SJCRH30 (cell line): ENCODE results near the gene ZMPSTE24. TPM values are rescaled to one million over a fixed set of nuclear protein-coding genes. Genes with fewer than 3 reads are reported as not detected.
"Not testable (repeated sequence)": the region's sequence is repeated elsewhere in the genome, so short reads cannot be mapped to it uniquely, and the experiment has no call there.

Source experiments
- DNase-seq, 2 experiments: peaks; one replicate each; pipeline ENCODE4 v3.0.0-alpha.2; 2015 to 2020
- H3K27ac ChIP-seq: fragments of 250-450 bp; sonication (Bioruptor Pico); 2 replicates; pipeline ENCODE4 v1.5.1; 2020; ENCODE audit warnings: mild to moderate bottlenecking, moderate library complexity
- H3K27me3 ChIP-seq: fragments of 250-450 bp; sonication (Bioruptor Pico); 2 replicates; pipeline ENCODE4 v1.5.1; 2020; ENCODE audit warnings: mild to moderate bottlenecking, moderate library complexity
- H3K36me3 ChIP-seq: fragments of 250-450 bp; sonication (Bioruptor Pico); 2 replicates; pipeline ENCODE4 v1.5.1; 2020; ENCODE audit warnings: mild to moderate bottlenecking, moderate library complexity
- H3K4me1 ChIP-seq: fragments of 250-450 bp; sonication (Bioruptor Pico); 2 replicates; pipeline ENCODE4 v1.5.1; 2020; ENCODE audit warnings: mild to moderate bottlenecking, moderate library complexity
- H3K4me3 ChIP-seq: fragments of 250-450 bp; sonication (Bioruptor Pico); 2 replicates; pipeline ENCODE4 v1.5.1; 2020; ENCODE audit warnings: mild to moderate bottlenecking, moderate library complexity
- H3K9me3 ChIP-seq: fragments of 250-450 bp; sonication (Bioruptor Pico); replicated peaks from 2 replicates; pipeline ENCODE4 v1.5.1; 2020; ENCODE audit warnings: mild to moderate bottlenecking, moderate library complexity
- total RNA-seq: library from RNA; depleted of rRNA; stranded (reverse); fragments of >200 nt; shearing (Covaris generic); gene quantifications from 2 replicates; pipeline ENCODE4 v1.2.3, GENCODE V29; 2014

Gene ZMPSTE24
- total RNA-seq, 1 experiment from 2014 or later: 63.9 TPM

DNA sequence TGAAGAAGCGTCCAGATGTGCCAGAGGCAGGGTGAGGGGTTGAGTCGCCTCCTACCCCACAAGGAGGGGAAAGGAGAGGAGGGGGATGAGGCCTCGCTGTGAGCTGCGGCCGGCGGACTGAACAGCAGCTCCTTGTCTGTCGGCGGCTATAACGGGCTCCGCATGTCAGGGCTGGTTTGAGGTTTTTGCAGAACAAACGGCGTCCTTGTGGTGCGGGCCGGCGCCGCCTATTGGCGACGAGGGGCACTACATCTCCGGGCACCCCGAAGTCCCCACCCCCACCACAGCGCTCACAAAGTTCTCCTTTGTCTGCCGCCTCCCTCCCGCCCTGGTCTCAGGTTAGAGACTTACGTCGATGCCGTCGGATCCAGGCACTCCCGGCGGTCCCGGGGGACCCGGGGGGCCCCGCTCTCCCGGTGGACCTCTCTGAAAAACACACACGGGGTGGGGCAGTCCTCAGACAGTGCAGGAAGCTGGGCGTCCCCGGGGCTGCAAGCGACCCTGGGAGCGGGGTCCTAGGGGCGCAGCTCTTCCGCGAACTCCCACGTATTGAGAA, 57.3 kb downstream of the ZMPSTE24 start:
- Histone ChIP-seq H3K4me3 (peak overlapping the region; percentile 54), H3K27me3 (no peaks in the 10 kb centered on the region), H3K4me1 (peaks cover 25% of the 10 kb centered on the region), H3K36me3 (no peaks in the 10 kb centered on the region), H3K27ac (peak overlapping the region; percentile 40), H3K9me3 (no peaks in the 10 kb centered on the region)
- DNase-seq: peak; percentile 90 to 93

DNA sequence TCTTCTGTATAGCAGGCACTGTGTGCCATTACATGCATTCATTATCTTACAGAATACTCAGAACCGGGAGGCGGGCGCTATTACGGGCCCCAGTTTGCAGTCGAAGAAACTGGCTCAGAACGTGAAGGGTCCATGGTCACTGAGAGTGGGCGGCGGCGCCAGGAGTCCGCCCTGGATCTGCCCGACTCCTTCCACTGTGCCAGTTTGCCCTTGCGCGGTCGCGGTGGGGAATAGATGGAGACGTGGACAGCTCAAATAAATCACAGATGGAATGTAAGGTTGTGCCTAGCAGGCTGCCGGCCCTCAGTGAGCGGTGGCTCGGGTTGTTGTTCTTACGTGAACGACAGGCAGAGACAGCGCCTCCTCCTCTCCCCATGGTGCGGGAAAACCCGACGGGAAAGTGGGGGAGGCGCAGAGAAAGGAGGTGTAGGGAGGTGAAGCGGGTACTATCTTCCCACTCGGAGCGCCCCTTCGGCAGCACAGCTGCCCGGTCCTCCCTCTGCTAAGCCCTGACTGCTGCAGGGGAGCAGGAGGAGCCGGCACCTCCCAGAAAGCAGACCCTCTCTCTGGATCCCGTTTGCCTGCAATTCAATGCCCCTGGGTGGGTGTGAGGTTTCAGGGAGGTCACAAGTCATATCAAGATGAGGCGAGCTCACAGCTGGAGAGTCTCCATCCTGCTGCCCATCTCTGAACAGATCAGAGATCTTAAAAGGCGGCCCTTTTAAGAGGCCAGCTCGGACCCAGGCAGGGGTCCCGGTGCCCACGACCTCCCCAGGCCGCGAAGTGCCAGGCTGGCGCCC, 58.0 kb downstream of the ZMPSTE24 start:
- Histone ChIP-seq H3K9me3 (no peaks in the 10 kb centered on the region), H3K36me3 (no peaks in the 10 kb centered on the region), H3K4me1 (peaks cover 25% of the 10 kb centered on the region), H3K27ac (peak overlapping the region; percentile 45), H3K27me3 (no peaks in the 10 kb centered on the region), H3K4me3 (peak overlapping the region; percentile 54)
- DNase-seq: peak; percentile 26 to 42

GRCh38 chr1:40316595-40317393, 58.8 kb downstream of the ZMPSTE24 start, which contains the start of gene COL9A2:
TSS of gene COL9A2 (minus strand) at chr1:40317286. CDS start at chr1:40317197, 89 bp downstream.
- DNase-seq: peak; percentile 44 to 45
- H3K9me3 ChIP-seq: no peaks in the 10 kb centered on the region
- H3K4me3 ChIP-seq: peak within 1 kb of the TSS; percentile 54
- H3K4me1 ChIP-seq: peaks cover 25% of the 10 kb centered on the region
- no peaks in the 10 kb centered on the region for H3K36me3 ChIP-seq
- peak within 1 kb of the TSS; percentile 45; the same call in 1 of the 2 replicates for H3K27ac ChIP-seq
- H3K27me3 ChIP-seq: no peaks in the 10 kb centered on the region

- H3K36me3 ChIP-seq: no peaks in the 10 kb centered on the region
- no peak for DNase-seq
- H3K27ac ChIP-seq: no peak overlapping the region
- no peak overlapping the region for H3K4me3 ChIP-seq
- H3K9me3 ChIP-seq: no peaks in the 10 kb centered on the region
- peaks cover 22% of the 10 kb centered on the region for H3K4me1 ChIP-seq
- no peaks in the 10 kb centered on the region for H3K27me3 ChIP-seq
Measured at GRCh38 chr1:40317394-40318074, 59.5 kb downstream of the ZMPSTE24 start.

- Histone ChIP-seq H3K9me3 (no peaks in the 10 kb centered on the region), H3K4me3 (no peak overlapping the region), H3K4me1 (peaks cover 13% of the 10 kb centered on the region), H3K27me3 (no peaks in the 10 kb centered on the region), H3K27ac (no peak overlapping the region), H3K36me3 (no peaks in the 10 kb centered on the region)
- no peak for DNase-seq
Measured at GRCh38 chr1:40318476-40318875, 60.4 kb downstream of the ZMPSTE24 start.

DNA sequence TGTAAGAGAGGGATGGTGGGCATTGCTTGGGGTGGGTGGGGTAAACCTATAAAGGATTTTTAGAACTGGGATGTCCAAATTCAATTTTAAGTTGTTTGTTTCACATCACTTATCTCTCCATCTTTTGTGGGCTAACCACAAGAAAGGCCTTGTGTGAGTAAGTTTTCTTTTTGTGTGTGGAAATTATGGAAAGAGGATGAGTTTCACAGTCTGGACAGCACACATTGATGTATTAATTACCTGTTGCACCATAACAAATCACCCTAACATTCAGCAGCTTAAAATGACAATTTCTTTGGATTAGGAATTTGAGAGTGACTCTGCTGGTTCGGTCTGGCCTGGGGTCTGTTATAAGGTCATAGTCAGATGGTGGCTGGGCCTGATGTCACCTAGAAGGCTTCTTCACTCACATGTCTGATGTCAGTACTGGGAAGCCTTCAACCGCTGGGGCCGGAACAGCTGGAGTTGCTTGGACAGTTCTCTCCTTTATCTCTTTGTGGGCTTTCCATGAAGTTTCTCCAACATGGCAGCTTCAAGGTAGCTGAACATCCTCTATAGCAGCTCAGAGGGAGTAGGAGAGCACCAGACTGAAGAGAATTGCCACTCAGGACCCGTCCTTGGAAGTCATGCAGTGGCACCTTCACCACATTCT, 61.1 kb downstream of the ZMPSTE24 start:
- H3K9me3 ChIP-seq: no peaks in the 10 kb centered on the region
- H3K27me3 ChIP-seq: no peaks in the 10 kb centered on the region
- H3K27ac ChIP-seq: no peak overlapping the region
- no peak overlapping the region for H3K4me3 ChIP-seq
- no peak for DNase-seq
- H3K4me1 ChIP-seq: peaks cover 7% of the 10 kb centered on the region
- no peaks in the 10 kb centered on the region for H3K36me3 ChIP-seq

DNA sequence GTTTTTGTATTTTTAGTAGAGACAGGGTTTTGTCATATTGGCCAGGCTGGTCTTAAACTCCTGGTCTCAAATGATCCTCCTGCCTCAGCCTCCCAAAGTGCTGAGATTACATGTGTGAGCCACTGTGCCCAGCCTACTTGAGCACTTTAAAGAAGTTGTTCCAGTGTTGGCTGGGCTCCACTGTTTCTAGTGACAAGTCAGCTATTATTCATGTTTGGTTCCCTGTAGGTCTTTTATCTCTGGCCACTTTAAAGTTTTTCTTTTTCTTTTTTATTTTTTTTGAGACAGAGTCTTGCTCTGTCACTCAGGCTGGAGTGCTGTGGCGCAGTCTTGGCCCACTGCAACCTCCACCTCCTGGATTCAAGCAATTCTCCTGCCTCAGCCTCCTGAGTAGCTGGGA, 73.4 kb downstream of the ZMPSTE24 start:
- H3K27me3 ChIP-seq, DNase-seq, H3K36me3 ChIP-seq, H3K9me3 ChIP-seq, H3K4me3 ChIP-seq, H3K27ac ChIP-seq, H3K4me1 ChIP-seq: not testable (repeated sequence)

GRCh38 chr1:40332695-40333094, 74.7 kb downstream of the ZMPSTE24 start:
- no peaks in the 10 kb centered on the region for H3K4me1 ChIP-seq
- no peak overlapping the region for H3K4me3 ChIP-seq
- H3K36me3 ChIP-seq: no peaks in the 10 kb centered on the region
- no peaks in the 10 kb centered on the region for H3K9me3 ChIP-seq
- DNase-seq: no peak
- H3K27ac ChIP-seq: no peak overlapping the region
- H3K27me3 ChIP-seq: no peaks in the 10 kb centered on the region

DNA sequence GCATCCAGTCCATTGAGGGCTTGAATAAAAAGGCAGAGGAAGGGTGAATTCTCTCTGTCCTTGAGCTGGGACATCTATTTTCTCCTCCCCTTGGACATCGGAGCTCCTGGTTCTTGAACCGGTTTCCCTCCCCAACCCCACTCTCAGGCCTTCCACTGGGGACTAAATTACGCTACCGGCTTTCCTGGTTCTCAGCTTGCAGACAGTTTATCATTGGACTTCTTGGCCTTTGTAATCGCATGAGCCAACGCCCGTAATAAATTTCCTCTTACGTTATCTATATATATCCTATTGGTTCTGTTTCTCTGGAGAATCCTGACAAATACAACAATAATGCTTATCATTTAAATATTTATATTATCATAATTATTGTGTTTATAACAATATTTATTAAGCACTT, 79.4 kb downstream of the ZMPSTE24 start:
- no peaks in the 10 kb centered on the region for H3K36me3 ChIP-seq
- H3K9me3 ChIP-seq: peaks cover 5% of the 10 kb centered on the region; the same call in 1 of the 2 replicates
- H3K27ac ChIP-seq: no peak overlapping the region
- DNase-seq: no peak
- H3K27me3 ChIP-seq: no peaks in the 10 kb centered on the region
- H3K4me1 ChIP-seq: no peaks in the 10 kb centered on the region
- H3K4me3 ChIP-seq: no peak overlapping the region

- Histone ChIP-seq H3K4me3 (no peak overlapping the region), H3K4me1 (no peaks in the 10 kb centered on the region), H3K27me3 (no peaks in the 10 kb centered on the region), H3K36me3 (no peaks in the 10 kb centered on the region), H3K9me3 (peaks cover 5% of the 10 kb centered on the region; the same call in 1 of the 2 replicates), H3K27ac (no peak overlapping the region)
- peak; percentile 76 to 91 for DNase-seq
Measured at GRCh38 chr1:40338745-40339419, 80.8 kb downstream of the ZMPSTE24 start.

- Histone ChIP-seq H3K4me1 (no peaks in the 10 kb centered on the region), H3K27ac (no peak overlapping the region), H3K27me3 (peaks cover 4% of the 10 kb centered on the region; the same call in 1 of the 2 replicates), H3K9me3 (peaks cover 5% of the 10 kb centered on the region; the same call in 1 of the 2 replicates), H3K36me3 (no peaks in the 10 kb centered on the region), H3K4me3 (no peak overlapping the region)
- no peak for DNase-seq
Measured at GRCh38 chr1:40339420-40340323, 81.6 kb downstream of the ZMPSTE24 start.

- peaks cover 5% of the 10 kb centered on the region; the same call in 1 of the 2 replicates for H3K9me3 ChIP-seq
- H3K4me1 ChIP-seq: no peaks in the 10 kb centered on the region
- peaks cover 4% of the 10 kb centered on the region; the same call in 1 of the 2 replicates for H3K27me3 ChIP-seq
- no peak for DNase-seq
- H3K36me3 ChIP-seq: no peaks in the 10 kb centered on the region
- no peak overlapping the region for H3K27ac ChIP-seq
- no peak overlapping the region for H3K4me3 ChIP-seq
Measured at GRCh38 chr1:40341491-40342380, 83.7 kb downstream of the ZMPSTE24 start.
